Effector memory CD8-positive, alpha-beta T cell (primary cell): ENCODE results near the gene LRRC17.

Source experiments
- ATAC-seq: fragments of 150-1000 bp; cut with Tn5 transposase; replicated peaks from 2 replicates; pipeline ENCODE4 v1.10.0; 2021; ENCODE audit warnings: mild to moderate bottlenecking, moderate library complexity
- DNase-seq, 3 experiments: peaks; one replicate each; pipeline ENCODE4 v3.0.0; 2021
- H3K27ac Mint-ChIP-seq, 2 donors: one replicate each; pipeline ENCODE4 v1.8.0; 2022; ENCODE audit warnings: mild to moderate bottlenecking in 2 of 2, mixed read lengths in 2 of 2, moderate library complexity in 2 of 2
- H3K27me3 Mint-ChIP-seq, 2 donors: one replicate each; pipeline ENCODE4 v1.8.0; 2022; ENCODE audit warnings: mixed read lengths in 2 of 2
- H3K36me3 Mint-ChIP-seq: one replicate; pipeline ENCODE4 v1.8.0; 2022; ENCODE audit warnings: mild to moderate bottlenecking, moderate library complexity, mixed read lengths; ENCODE audit not compliant: insufficient read depth
- H3K4me1 Mint-ChIP-seq, 2 donors: one replicate each; pipeline ENCODE4 v1.8.0; 2022; ENCODE audit warnings: low read depth in 2 of 2, mixed read lengths in 2 of 2
- H3K4me3 Mint-ChIP-seq, 2 donors: one replicate each; pipeline ENCODE4 v1.8.0; 2022; ENCODE audit warnings: mild to moderate bottlenecking in 2 of 2, mixed read lengths in 2 of 2, moderate library complexity in 2 of 2
- H3K9me3 Mint-ChIP-seq, 2 donors: one replicate each; pipeline ENCODE4 v1.8.0; 2022; ENCODE audit warnings: mixed read lengths in 2 of 2
- total RNA-seq, 9 experiments: gene quantifications; one replicate each; lab custom pipeline; 2026; lab: John Stamatoyannopoulos, UW

The LRRC17 gene, protein sequence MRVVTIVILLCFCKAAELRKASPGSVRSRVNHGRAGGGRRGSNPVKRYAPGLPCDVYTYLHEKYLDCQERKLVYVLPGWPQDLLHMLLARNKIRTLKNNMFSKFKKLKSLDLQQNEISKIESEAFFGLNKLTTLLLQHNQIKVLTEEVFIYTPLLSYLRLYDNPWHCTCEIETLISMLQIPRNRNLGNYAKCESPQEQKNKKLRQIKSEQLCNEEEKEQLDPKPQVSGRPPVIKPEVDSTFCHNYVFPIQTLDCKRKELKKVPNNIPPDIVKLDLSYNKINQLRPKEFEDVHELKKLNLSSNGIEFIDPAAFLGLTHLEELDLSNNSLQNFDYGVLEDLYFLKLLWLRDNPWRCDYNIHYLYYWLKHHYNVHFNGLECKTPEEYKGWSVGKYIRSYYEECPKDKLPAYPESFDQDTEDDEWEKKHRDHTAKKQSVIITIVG
- 0 to 0.87 (median 0.17) reads per million in 9 experiments for total RNA-seq

DNA sequence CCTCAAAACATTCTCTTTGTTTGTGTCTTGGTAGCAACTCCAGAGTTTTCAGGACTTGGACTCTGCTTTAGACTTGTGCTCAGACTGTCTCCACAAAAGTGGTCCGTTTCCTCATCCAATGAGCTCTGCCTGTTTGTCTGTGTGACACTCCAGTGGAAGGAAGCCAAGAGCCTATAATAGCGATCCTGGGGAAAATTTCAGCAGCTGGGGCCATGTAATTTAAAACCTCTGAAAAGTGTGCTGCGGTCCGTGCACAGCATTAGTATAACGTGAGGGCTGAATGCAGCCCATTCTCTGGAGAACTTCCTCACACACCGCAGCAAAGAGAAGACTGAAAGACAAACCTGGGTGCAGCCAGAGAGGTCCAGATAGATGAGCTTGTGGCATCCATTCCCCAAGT is at the start of gene LRRC17:
Gene LRRC17, plus strand, starts transcription at position 259 of the 400 bp plus-strand sequence. CDS start 20,914 bp downstream, outside the sequence.
- ATAC-seq: no peak
- Mint-ChIP-seq H3K27ac (no peak within 1 kb of the TSS), H3K36me3 (peaks cover 3% of the 10 kb centered on the region), H3K9me3 (peaks cover 0 to 13% of the 10 kb centered on the region in 2 donors), H3K27me3 (peaks cover 5 to 17% of the 10 kb centered on the region in 2 donors), H3K4me3 (no peak within 1 kb of the TSS), H3K4me1 (no peaks in the 10 kb centered on the region)
- DNase-seq: no peak

DNA sequence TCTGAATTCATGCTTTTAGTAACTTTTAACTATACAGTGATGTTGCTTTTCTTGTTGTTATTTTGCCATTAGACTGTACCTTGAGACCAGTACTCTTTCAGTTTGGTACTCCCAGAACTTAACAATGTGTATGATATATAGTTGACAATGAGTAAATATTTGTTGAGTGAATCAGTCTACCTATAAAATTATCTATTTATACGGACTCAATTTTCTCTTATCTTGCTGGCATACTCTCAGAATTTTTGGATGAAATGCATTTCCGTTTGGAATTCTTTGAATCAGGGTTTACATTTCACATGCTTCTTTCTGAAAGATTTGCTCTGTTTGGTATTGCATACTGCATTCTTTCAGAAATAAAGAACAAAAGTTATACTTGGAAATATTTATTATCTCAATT is 47.8 kb upstream of the LRRC17 start:
- DNase-seq (no peak), ATAC-seq (no peak)
- Mint-ChIP-seq H3K9me3 (no peaks in the 10 kb centered on the region), H3K27me3 (peaks cover 0 to 6% of the 10 kb centered on the region in 2 donors), H3K4me3 (no peak overlapping the region), H3K27ac (no peak overlapping the region), H3K4me1 (no peaks in the 10 kb centered on the region), H3K36me3 (no peaks in the 10 kb centered on the region)

DNA sequence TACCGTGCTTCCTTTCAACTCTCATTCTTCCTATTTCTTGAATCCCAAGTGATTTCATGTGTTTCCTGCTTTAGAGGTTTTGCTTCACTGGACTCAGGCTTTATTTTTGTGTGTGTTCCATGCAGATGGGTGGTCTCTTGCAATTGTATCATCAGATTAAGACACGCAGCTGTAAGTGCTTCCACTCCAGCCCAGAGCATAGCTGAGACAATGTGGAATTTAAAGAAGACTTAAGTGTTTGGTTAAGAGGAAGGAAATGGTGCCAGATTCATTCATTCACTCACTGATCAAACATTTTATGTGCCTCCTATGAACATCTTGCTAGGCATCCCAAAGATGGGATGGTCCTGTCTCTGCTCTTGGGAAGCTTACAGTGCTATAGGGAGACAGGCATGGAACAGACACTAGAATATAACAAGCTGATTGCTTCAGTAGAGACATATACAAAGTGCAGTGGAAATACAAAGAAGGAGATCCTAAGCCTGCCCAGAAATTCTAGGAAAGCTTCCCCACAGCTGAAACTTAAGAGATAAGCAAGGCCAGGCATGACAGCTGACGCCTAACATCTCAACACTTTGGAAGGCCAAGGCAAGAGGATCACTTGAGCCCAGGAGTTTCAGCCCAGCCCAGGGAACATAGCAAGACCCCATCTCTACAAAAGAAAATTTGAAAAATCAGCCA is 46.1 kb upstream of the LRRC17 start:
- Mint-ChIP-seq H3K9me3 (no peaks in the 10 kb centered on the region), H3K36me3 (no peaks in the 10 kb centered on the region), H3K27ac (no peak overlapping the region), H3K27me3 (peaks cover 0 to 6% of the 10 kb centered on the region in 2 donors), H3K4me3 (no peak overlapping the region), H3K4me1 (no peaks in the 10 kb centered on the region)
- no peak for DNase-seq
- no peak for ATAC-seq

DNA sequence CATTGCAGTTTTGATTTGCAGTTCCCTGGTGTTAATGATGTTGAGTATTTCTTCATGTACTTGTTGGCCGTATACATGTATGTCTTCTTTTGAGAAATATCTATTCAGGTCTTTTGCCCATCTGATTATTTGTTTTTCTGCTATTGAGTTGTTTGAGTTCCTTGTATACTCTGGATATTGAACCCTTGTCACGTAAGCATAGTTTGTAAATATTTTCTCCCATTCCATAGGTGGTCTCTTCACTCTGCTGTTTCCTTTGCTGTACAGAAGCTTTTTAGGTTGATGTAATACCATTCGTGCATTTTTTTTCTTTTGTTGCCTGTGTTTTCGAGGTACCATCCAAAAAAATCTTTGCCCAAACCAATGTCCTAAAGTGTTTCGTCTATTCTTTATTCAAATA is 43.6 kb upstream of the LRRC17 start:
- Mint-ChIP-seq H3K36me3 (no peaks in the 10 kb centered on the region), H3K4me1 (peaks cover 3 to 9% of the 10 kb centered on the region in 2 donors), H3K27me3 (peaks cover 0 to 6% of the 10 kb centered on the region in 2 donors), H3K9me3 (no peaks in the 10 kb centered on the region), H3K27ac (no peak overlapping the region), H3K4me3 (no peak overlapping the region)
- DNase-seq: no peak
- no peak for ATAC-seq

DNA sequence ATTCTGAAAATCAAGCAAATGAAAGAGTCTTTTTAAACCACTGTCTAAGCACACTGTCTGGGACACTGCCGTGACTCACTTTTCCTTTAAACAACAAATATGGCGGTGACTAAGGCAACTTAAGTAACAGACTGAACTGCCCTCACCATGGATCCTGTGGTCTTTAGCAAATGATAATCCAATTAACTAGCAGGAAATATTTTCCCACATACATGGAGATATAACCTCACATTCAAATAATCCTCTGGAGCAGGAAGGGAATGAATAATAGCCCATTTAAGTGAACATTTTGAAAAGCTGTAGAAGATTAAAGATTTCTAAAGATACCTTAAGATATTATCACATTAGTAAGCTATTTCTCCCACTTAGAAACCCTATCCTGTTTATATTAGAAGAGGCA is 40.3 kb upstream of the LRRC17 start:
- Mint-ChIP-seq H3K27ac (no peak overlapping the region), H3K4me1 (peaks cover 3 to 9% of the 10 kb centered on the region in 2 donors), H3K9me3 (no peaks in the 10 kb centered on the region), H3K27me3 (peaks cover 0 to under 1% of the 10 kb centered on the region in 2 donors), H3K4me3 (no peak overlapping the region), H3K36me3 (no peaks in the 10 kb centered on the region)
- ATAC-seq: no peak
- DNase-seq: no peak

DNA sequence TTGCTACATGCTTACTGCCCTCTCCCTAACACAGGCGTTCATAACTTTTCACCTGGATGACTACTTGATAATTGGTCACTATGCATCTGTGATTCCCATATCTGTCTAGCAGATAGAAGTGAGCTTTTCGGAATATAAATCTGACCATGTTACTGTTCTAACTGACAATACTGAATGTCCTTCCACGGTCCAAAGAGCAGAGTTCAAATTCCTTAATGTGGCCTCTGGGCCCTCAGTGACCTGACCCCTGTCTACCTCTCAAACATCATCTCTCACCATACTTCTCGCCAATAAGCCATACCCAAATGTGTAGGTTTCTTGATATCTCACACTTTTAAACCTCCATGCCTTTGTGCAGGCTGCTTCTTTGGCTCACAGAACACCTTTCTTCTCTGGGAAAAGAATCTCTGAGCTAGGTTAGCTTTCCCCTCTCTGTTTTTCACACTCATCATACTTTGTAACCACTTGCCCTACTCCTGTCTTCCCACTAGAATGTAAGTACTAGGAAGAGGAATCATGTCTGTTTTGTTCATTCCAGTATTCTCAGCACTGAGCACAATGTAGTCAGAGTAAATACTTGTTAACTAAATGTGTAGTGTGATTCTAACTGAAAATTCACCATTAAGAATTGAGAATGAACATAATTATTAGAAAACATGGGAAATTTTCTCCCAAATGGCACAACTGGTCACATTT is 39.2 kb upstream of the LRRC17 start:
- Mint-ChIP-seq H3K9me3 (no peaks in the 10 kb centered on the region), H3K36me3 (no peaks in the 10 kb centered on the region), H3K4me3 (no peak overlapping the region), H3K4me1 (peaks cover 3 to 9% of the 10 kb centered on the region in 2 donors), H3K27me3 (no peaks in the 10 kb centered on the region), H3K27ac (peak overlapping the region in 1 of 2 donors; percentile 59)
- ATAC-seq: no peak
- DNase-seq: no peak

DNA sequence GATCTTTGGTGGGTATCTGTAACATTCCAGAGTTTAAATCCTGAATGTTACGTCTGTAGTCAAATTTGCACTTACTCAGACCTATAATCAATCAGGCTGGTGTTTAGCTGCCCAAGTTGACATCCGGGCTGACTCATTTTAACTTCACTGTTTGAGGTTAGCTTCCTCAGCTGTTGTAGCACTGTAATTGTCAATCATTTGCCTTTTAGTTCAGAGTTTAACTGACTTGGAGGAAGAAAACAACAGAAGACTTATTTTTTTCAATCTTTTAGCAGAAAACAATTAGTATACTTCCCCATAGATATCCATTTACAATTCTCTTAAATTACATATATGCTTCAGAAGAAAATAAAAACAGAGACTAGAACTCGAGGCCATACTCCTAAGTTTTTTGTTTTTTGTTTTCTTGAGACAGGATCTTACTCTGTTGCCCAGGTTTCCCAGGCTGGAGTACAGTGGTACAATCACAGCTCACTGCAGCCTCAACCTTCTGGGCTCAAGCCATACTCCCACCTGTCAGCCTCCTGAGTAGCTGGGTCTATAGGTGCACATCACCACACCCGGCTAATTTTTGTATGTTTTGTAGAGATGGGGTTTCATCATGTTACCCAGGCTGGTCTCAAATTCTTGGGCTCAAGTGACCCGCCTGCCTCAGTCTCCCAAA is 38.5 kb upstream of the LRRC17 start:
- no peaks in the 10 kb centered on the region for H3K36me3 Mint-ChIP-seq
- H3K27me3 Mint-ChIP-seq: no peaks in the 10 kb centered on the region
- no peak overlapping the region for H3K4me3 Mint-ChIP-seq
- H3K27ac Mint-ChIP-seq: peak overlapping the region in 1 of 2 donors; percentile 59
- DNase-seq (no peak), ATAC-seq (peak; percentile 45)
- H3K4me1 Mint-ChIP-seq: peaks cover 3 to 9% of the 10 kb centered on the region in 2 donors
- no peaks in the 10 kb centered on the region for H3K9me3 Mint-ChIP-seq

DNA sequence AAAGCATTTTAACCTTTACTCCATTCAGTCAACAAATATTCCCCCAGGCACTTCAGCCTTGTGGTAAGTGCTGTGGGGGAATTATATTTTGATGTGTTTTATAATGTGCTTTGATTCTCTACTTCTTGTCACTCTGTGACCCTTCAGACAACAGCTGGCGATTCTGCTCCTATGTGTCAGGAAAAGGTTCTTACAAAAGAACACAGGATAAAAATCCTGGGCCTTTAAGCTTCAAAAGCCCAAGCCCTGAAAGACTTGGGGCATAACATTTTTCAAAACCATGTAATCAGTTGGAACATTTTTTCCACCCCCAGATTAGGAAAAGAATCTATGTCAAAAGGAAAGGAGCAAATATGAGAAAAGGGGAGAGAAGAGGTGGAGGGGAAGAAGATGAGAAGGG is 37.8 kb upstream of the LRRC17 start:
- H3K27me3 Mint-ChIP-seq: peaks cover 0 to under 1% of the 10 kb centered on the region in 2 donors
- H3K27ac Mint-ChIP-seq: peak overlapping the region in 1 of 2 donors; percentile 7

DNA sequence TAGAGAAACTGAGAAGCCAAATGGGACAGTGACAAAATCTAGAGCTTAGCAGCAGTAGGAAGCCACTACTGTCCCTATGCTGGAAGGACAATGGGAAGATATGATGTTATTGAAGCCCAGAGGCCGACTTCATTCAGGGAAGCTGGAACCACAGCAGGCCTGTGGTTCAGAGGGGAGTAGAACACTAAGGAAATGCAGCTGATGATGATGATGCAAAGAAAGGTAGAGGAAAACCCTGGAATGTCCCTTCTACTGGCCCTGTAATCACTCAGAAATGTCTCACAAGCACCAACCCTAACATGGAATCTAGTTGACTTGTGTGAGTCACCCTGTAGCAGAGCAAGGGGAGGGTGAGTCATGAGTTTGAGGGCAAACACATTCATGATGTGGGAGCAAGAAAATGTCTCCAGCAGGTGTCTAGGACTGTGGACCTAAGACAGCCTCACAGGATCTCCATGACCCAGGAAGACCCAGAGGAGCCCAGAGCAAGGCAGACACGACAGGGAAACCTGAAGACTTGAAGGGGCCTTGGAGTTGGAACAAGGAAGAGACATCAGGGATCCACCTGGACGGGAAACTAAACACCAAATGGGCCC is 37.0 kb upstream of the LRRC17 start:
- ATAC-seq (no peak), DNase-seq (no peak)
- Mint-ChIP-seq H3K36me3 (no peaks in the 10 kb centered on the region), H3K27ac (no peak overlapping the region), H3K9me3 (no peaks in the 10 kb centered on the region), H3K27me3 (peaks cover 0 to 8% of the 10 kb centered on the region in 2 donors), H3K4me1 (peaks cover 3 to 9% of the 10 kb centered on the region in 2 donors), H3K4me3 (no peak overlapping the region)

More for the DNA sequence above, 37.8 kb upstream of the LRRC17 start:
- Mint-ChIP-seq H3K4me1 (peaks cover 3 to 9% of the 10 kb centered on the region in 2 donors), H3K4me3 (no peak overlapping the region), H3K9me3 (no peaks in the 10 kb centered on the region), H3K36me3 (no peaks in the 10 kb centered on the region)
- DNase-seq: no peak
- no peak for ATAC-seq

DNA sequence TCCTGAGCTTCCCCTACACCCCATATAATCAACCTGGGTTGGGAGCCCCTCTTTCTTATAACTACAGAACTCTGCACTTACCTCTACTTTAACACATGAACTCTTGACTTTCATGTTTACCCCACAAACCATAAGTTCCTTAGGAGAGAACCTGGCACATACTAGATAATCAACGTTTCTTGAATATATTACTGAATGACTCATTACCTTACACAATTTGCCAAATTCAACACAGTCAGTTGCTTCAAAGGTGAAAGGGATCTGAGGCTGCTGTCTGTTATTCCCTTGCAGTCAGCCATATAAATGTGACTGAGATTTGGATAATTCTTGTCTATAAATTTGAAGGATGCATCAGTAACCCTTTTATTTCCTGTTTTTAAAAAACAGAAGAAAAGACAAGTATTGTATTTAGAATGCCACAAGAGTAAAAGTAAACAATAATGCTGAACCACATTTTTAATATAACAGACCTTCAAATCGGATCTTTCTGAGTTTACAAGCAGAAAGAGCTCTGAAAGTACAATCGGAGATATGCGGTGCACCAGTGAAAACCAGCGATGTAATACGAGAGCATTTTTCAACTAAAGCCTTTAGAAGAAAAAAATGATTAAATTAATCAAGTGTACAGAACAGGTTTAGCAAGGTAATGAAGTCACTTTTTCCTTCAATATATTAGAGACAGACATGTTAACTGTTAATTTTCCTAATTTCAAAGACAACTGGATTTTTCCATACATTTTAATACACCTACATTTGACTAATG is 29.5 kb upstream of the LRRC17 start:
- no peak for ATAC-seq
- Mint-ChIP-seq H3K27ac (no peak overlapping the region), H3K4me1 (no peaks in the 10 kb centered on the region), H3K36me3 (no peaks in the 10 kb centered on the region), H3K4me3 (no peak overlapping the region), H3K27me3 (peaks cover 6 to 17% of the 10 kb centered on the region in 2 donors), H3K9me3 (no peaks in the 10 kb centered on the region)
- no peak for DNase-seq

DNA sequence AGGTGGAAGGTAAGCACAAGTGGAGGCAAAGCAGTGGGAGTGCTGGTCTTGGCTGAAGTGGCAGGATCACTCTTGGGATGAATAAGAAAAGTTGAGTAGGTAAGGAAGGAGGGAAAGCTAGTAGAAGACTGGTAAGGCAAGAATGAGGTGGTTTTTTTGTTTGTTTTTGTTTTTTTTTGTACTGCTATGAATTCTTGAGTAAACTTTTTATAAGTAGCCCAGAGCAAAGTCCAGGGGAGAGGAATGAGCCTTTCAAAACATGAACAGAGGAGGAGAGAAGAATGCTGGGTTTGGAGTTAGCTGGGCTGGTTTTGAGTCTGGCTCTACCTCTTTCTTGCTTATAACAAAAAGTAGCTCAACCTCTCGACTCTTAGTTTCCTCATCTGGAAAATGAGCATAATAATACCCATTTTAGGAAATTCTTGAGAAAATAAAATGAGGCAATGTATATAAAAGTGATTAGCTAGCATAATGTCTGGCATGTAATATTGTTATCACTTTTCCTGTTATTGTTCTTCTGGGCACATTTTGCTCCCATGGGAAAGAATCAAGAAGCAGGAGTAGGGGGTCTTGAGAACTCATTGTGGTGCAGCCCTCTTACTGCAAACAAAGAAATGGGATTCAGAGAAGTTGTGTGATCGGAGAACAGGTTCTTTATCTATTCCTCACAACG is 24.1 kb upstream of the LRRC17 start:
- H3K4me3 Mint-ChIP-seq: no peak overlapping the region
- H3K9me3 Mint-ChIP-seq: no peaks in the 10 kb centered on the region
- no peak for ATAC-seq

DNA sequence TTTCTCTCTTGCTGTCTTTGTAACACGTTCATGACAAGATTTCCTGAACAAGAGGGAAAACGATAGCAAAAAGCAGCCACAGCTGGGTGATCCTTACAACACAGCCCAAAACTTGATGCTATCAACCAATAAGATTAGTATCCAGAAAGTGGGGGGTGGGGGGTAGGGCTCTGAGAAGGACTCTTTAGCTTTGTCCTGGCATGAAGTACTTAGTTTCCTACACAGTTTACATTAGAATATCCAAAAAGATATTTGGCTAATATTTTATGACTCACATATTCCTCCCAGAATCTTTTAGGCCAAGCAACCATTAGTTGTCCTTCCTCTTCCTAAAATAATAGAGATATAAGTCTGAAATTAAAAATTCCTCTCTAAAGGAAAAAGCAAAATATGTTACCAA is 22.9 kb upstream of the LRRC17 start:
- H3K36me3 Mint-ChIP-seq: no peaks in the 10 kb centered on the region
- DNase-seq: no peak
- ATAC-seq: no peak
- no peak overlapping the region for H3K27ac Mint-ChIP-seq
- H3K27me3 Mint-ChIP-seq: peaks cover 11 to 18% of the 10 kb centered on the region in 2 donors
- no peaks in the 10 kb centered on the region for H3K9me3 Mint-ChIP-seq
- no peaks in the 10 kb centered on the region for H3K4me1 Mint-ChIP-seq
- H3K4me3 Mint-ChIP-seq: no peak overlapping the region

More for the DNA sequence above, 24.1 kb upstream of the LRRC17 start:
- peaks cover 11 to 18% of the 10 kb centered on the region in 2 donors for H3K27me3 Mint-ChIP-seq
- H3K4me1 Mint-ChIP-seq: no peaks in the 10 kb centered on the region
- DNase-seq: no peak
- no peaks in the 10 kb centered on the region for H3K36me3 Mint-ChIP-seq
- no peak overlapping the region for H3K27ac Mint-ChIP-seq
